Keratinocyte (primary cell): ENCODE results near the gene TAMALIN. TPM values are rescaled to one million over a fixed set of nuclear protein-coding genes. Genes with fewer than 3 reads are reported as not detected.

Source experiments
- DNase-seq: peaks from one replicate; pipeline ENCODE4 v3.0.0-alpha.2; 2011; ENCODE audit warnings: low read depth, missing footprints, low spot score
- FAIRE-seq: peaks from 2 replicates; lab custom pipeline; 2011; peaks lifted over from hg19 to GRCh38; lab: Jason Lieb, UNC
- H2AFZ ChIP-seq: 2 replicates; pipeline ENCODE4 v1.6.0; 2012; ENCODE audit warnings: low read length, control low read depth, inconsistent platforms; ENCODE audit not compliant: control insufficient read depth
- H3K27ac ChIP-seq: 2 replicates; pipeline ENCODE4 v1.5.1; 2011; ENCODE audit warnings: low read length; ENCODE audit not compliant: control insufficient read depth, insufficient read depth
- H3K27me3 ChIP-seq: 3 replicates; pipeline ENCODE4 v1.6.0; 2011; ENCODE audit warnings: low read length; ENCODE audit not compliant: control insufficient read depth, insufficient read depth; ENCODE audit errors: extremely low read depth
- H3K36me3 ChIP-seq, 2 experiments: 2 replicates in 1 of 2; 3 replicates in 1 of 2; pipeline ENCODE4 v1.5.1; 2011; ENCODE audit warnings: low read length in 2 of 2, mild to moderate bottlenecking in 1 of 2; ENCODE audit not compliant: control insufficient read depth in 2 of 2, insufficient read depth in 2 of 2; ENCODE audit errors: extremely low read depth in 1 of 2
- H3K4me1 ChIP-seq: 3 replicates; pipeline ENCODE4 v1.5.1; 2011; ENCODE audit warnings: low read length; ENCODE audit not compliant: control insufficient read depth, insufficient read depth; ENCODE audit errors: extremely low read depth
- H3K4me2 ChIP-seq: 3 replicates; pipeline ENCODE4 v1.6.0; 2011; ENCODE audit warnings: low read depth, low read length; ENCODE audit not compliant: control insufficient read depth, insufficient read depth; ENCODE audit errors: extremely low read depth
- H3K4me3 ChIP-seq, 3 experiments: fragments of 200-600 bp in 1 of 3; sonication (generic) in 1 of 3; 2 replicates in 2 of 3; 3 replicates in 1 of 3; pipeline ENCODE4 v1.5.1; 2011 to 2016; ENCODE audit warnings: low read length in 3 of 3, mild to moderate bottlenecking in 3 of 3, control low read depth in 2 of 3, inconsistent platforms in 1 of 3, low read depth in 1 of 3, mixed read lengths in 1 of 3, mixed run types in 1 of 3, moderate library complexity in 1 of 3; ENCODE audit not compliant: control insufficient read depth in 2 of 3, insufficient read depth in 2 of 3; ENCODE audit errors: extremely low read depth in 1 of 3
- H3K79me2 ChIP-seq: 2 replicates; pipeline ENCODE4 v1.6.0; 2012; ENCODE audit warnings: low read length; ENCODE audit not compliant: control insufficient read depth, insufficient read depth
- H3K9ac ChIP-seq: 3 replicates; pipeline ENCODE4 v1.6.0; 2011; ENCODE audit warnings: low read length; ENCODE audit not compliant: control insufficient read depth, insufficient read depth; ENCODE audit errors: extremely low read depth
- H3K9me1 ChIP-seq: 3 replicates; pipeline ENCODE4 v1.6.0; 2011; ENCODE audit warnings: low read length; ENCODE audit not compliant: control insufficient read depth, insufficient read depth; ENCODE audit errors: extremely low read depth
- H3K9me3 ChIP-seq: 2 replicates; pipeline ENCODE4 v1.5.1; 2012; ENCODE audit warnings: low read depth, low read length; ENCODE audit not compliant: control insufficient read depth
- H4K20me1 ChIP-seq: 3 replicates; pipeline ENCODE4 v1.6.0; 2011; ENCODE audit warnings: low read length; ENCODE audit not compliant: control insufficient read depth, insufficient read depth; ENCODE audit errors: extremely low read depth
- EZH2 ChIP-seq: IDR thresholded peaks from one replicate; pipeline ENCODE4 v1.6.1; 2012; ENCODE audit warnings: inconsistent platforms, mild to moderate bottlenecking, low read length, moderate library complexity
- dilution Hi-C: fragments of 300-500 bp; cut with MboI; formaldehyde crosslinking; loops from one replicate; pipeline ENCODE4 v1.7.0; 2020; ENCODE audit warnings: low sequenced_read_pairs; ENCODE audit not compliant: extremely low pct_ligation_motif_present
- polyA plus RNA-seq, 5 experiments: library from polyadenylated mRNA; depleted of rRNA in 3 of 5; stranded (reverse) in 3 of 5; stranded (forward) in 1 of 5; unstranded in 1 of 5; fragments of >200 nt; gene quantifications; 1 replicate in 1 of 5; 2 replicates in 3 of 5; 3 replicates in 1 of 5; pipeline versions ENCODE4 v1.2.1 to v1.2.3, GENCODE V29; 2011 to 2012; ENCODE audit warnings: missing spikeins in 2 of 5, low read depth in 1 of 5, low replicate concordance in 1 of 5
- TF ChIP-seq, protein P1 (sequence below), 3 experiments: IDR thresholded peaks in 1 of 3; conservative IDR thresholded peaks in 1 of 3; optimal IDR thresholded peaks in 1 of 3; 2 replicates in 2 of 3; 3 replicates in 1 of 3; pipeline versions ENCODE3 to v1.5.1; 2011; ENCODE audit warnings: low read length in 3 of 3, mild to moderate bottlenecking in 3 of 3, moderate library complexity in 2 of 3, control low read depth in 1 of 3, inconsistent platforms in 1 of 3; ENCODE audit not compliant: insufficient read depth in 2 of 3; ENCODE audit errors: extremely low read depth in 1 of 3

Gene TAMALIN
- polyA plus RNA-seq, 1 donor (not counting 4 experiments of a cell fraction or from before 2014, with no cell fraction given): 0.54 TPM

DNA sequence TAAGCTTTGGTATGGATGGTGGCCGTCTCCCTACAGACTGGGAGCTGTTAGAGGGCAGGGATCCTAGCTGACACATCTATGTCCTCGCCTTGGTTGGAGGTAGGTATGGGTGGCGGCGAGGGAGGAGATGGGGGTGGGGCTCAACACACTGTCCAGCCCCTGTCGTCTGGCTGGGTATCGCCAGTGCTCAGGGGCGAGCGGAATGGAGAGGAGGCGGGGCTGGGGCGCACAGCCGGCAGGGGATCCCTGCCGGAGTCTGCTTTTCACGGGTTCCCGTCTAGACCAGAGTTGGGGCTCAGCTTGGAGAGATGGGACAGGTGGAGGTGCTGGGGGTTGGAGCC is 16.1 kb downstream of the TAMALIN start:
- Histone ChIP-seq H3K9ac (no peak overlapping the region), H3K27me3 (peaks cover 7% of the 10 kb centered on the region), H4K20me1 (no peaks in the 10 kb centered on the region), H2AFZ (peak overlapping the region; percentile 20), H3K27ac (no peak overlapping the region), H3K9me1 (no peaks in the 10 kb centered on the region), H3K4me2 (peak overlapping the region; percentile 70), H3K79me2 (no peaks in the 10 kb centered on the region), H3K36me3 (no peaks in the 10 kb centered on the region), H3K9me3 (no peaks in the 10 kb centered on the region), H3K4me3 (peak overlapping the region in 2 of 3 experiments; percentile 44 to 48), H3K4me1 (peaks cover 6% of the 10 kb centered on the region)
- dilution Hi-C loops: no loop called here
- no peak for DNase-seq
- TF ChIP-seq, protein P1, sequence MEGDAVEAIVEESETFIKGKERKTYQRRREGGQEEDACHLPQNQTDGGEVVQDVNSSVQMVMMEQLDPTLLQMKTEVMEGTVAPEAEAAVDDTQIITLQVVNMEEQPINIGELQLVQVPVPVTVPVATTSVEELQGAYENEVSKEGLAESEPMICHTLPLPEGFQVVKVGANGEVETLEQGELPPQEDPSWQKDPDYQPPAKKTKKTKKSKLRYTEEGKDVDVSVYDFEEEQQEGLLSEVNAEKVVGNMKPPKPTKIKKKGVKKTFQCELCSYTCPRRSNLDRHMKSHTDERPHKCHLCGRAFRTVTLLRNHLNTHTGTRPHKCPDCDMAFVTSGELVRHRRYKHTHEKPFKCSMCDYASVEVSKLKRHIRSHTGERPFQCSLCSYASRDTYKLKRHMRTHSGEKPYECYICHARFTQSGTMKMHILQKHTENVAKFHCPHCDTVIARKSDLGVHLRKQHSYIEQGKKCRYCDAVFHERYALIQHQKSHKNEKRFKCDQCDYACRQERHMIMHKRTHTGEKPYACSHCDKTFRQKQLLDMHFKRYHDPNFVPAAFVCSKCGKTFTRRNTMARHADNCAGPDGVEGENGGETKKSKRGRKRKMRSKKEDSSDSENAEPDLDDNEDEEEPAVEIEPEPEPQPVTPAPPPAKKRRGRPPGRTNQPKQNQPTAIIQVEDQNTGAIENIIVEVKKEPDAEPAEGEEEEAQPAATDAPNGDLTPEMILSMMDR (optimal IDR thresholded peaks at IDR 0.05 in 1 of 3, IDR thresholded peaks at IDR 0.05 in 1 of 3, conservative IDR thresholded peaks at IDR 0.05 in 1 of 3; ENCODE audit: extremely low read depth in 1 of 3, insufficient read depth in 2 of 3, low read length in 3 of 3): no peak
- no peak for TF ChIP-seq EZH2
- no peak for FAIRE-seq

DNA sequence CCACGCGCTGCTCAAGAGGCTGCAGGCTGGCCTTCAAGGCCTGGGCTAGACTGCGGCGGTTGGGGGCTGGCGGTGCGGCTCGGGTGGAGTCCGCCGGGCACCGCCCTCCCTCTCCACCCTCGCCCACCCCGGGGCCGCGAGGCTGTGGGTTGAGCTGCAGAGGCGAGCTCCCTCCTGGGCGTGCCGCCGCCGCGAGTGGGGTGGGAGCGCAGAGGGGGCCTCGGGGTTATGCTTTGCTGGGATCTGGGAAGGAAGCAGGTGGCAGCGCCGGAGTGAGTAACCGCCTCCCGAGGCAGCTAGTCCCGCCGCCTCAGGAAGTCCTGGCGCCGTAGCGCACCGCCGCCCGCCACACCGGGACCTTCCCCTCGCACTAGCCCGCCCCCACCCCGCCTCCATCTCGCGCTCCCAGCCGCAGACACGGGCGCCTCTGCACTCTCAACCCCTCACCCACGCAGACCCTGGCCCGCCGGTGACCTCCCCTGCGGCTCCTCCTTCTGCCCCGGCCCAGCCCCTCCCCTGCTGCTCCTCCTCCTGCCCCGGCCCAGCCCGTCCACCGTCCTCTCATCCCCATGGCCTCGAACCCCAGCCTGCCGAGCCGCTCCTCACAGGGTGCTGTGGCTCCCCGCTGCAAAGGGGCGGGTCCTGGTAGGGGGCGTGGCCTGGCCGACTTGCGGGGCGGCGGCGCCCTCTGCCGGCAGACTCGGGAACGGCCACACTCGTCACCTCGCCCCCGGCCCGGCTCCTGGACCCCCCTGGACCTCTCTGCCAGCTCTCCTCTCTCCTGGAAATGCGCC is 16.6 kb downstream of the TAMALIN start:
- Histone ChIP-seq H3K9ac (no peak overlapping the region), H3K79me2 (no peaks in the 10 kb centered on the region), H2AFZ (peak overlapping the region; percentile 82), H3K27me3 (peaks cover 7% of the 10 kb centered on the region), H3K9me3 (no peaks in the 10 kb centered on the region), H4K20me1 (no peaks in the 10 kb centered on the region), H3K27ac (no peak overlapping the region), H3K4me2 (peak overlapping the region; percentile 70), H3K4me3 (peak overlapping the region; percentile 44 to 65 (median 48)), H3K9me1 (no peaks in the 10 kb centered on the region), H3K4me1 (peaks cover 6% of the 10 kb centered on the region), H3K36me3 (no peaks in the 10 kb centered on the region)
- FAIRE-seq (no peak), DNase-seq (no peak)
- no peak for TF ChIP-seq EZH2
- TF ChIP-seq, protein P1 (optimal IDR thresholded peaks at IDR 0.05 in 1 of 3, IDR thresholded peaks at IDR 0.05 in 1 of 3, conservative IDR thresholded peaks at IDR 0.05 in 1 of 3; ENCODE audit: extremely low read depth in 1 of 3, insufficient read depth in 2 of 3, low read length in 3 of 3): peak; percentile 79 to 97 (median 96)
- dilution Hi-C loops: no loop called here
